Endothelial cell of umbilical vein (primary cell): ENCODE results near the gene DEFB127.

ENCODE experiments used
- CTCF ChIP-seq, 2 donors: IDR thresholded peaks; 1 replicate in 1 of 2; 2 replicates in 1 of 2; pipeline ENCODE4 v1.5.1; 2011; ENCODE audit warnings: low read length in 2 of 2, mild to moderate bottlenecking in 2 of 2, moderate library complexity in 2 of 2, control low read depth in 1 of 2, inconsistent platforms in 1 of 2, low read depth in 1 of 2; ENCODE audit not compliant: insufficient read depth in 1 of 2; ENCODE audit errors: extremely low read depth in 1 of 2
- EZH2 ChIP-seq: IDR thresholded peaks from 2 replicates; pipeline ENCODE4 v1.6.1; 2012; ENCODE audit warnings: borderline replicate concordance, low read depth, mild to moderate bottlenecking, moderate library complexity, low read length, inconsistent platforms; ENCODE audit not compliant: severe bottlenecking
- FOS ChIP-seq: IDR thresholded peaks from 2 replicates; pipeline ENCODE4 v1.6.1; 2011; ENCODE audit warnings: mild to moderate bottlenecking, low read length, moderate library complexity, borderline replicate concordance; ENCODE audit not compliant: insufficient read depth

DNA sequence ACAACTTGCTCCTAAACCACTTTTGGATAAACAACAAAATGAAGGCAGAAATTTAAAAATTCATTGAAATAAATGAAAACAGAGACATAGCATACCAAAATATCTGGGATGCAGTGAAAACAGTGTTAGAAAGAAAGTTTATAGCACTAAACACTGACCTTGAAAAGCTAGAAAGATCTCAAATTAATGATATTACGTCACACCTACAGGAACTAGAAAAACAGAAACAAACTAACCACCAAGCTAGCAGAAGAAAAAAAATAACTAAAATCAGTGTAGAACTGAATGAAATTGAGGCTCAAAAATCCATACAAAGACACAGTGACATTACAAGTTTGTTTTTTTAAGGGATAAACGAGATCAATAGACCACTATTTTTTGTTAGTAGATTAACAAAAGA, 27.0 kb downstream of the DEFB127 start:
- TF ChIP-seq CTCF (IDR thresholded peaks at IDR 0.05; ENCODE audit: extremely low read depth in 1 of 2, insufficient read depth in 1 of 2, low read depth in 1 of 2, low read length in 2 of 2), result no peak
- TF ChIP-seq EZH2, result no peak
- no peak for TF ChIP-seq FOS
